ENCODE measurements around the gene NRM.
"Not testable (repeated sequence)": the region's sequence is repeated elsewhere in the genome, so short reads cannot be mapped to it uniquely, and the experiment has no call there.

Gene NRM

DNA sequence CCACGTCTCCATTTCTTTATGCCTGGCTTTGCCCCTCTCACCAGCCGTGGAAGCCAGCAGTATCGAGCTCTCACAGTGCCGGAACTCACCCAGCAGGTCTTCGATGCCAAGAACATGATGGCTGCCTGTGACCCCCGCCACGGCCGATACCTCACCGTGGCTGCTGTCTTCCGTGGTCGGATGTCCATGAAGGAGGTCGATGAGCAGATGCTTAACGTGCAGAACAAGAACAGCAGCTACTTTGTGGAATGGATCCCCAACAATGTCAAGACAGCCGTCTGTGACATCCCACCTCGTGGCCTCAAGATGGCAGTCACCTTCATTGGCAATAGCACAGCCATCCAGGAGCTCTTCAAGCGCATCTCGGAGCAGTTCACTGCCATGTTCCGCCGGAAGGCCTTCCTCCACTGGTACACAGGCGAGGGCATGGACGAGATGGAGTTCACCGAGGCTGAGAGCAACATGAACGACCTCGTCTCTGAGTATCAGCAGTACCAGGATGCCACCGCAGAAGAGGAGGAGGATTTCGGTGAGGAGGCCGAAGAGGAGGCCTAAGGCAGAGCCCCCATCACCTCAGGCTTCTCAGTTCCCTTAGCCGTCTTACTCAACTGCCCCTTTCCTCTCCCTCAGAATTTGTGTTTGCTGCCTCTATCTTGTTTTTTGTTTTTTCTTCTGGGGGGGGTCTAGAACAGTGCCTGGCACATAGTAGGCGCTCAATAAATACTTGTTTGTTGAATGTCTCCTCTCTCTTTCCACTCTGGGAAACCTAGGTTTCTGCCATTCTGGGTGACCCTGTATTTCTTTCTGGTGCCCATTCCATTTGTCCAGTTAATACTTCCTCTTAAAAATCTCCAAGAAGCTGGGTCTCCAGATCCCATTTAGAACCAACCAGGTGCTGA, 33.3 kb upstream of the NRM start:
- not testable (repeated sequence) for H3K27me3 ChIP-seq (ENCODE audit: control insufficient read depth, insufficient read depth, low read length); H3K27ac ChIP-seq (ENCODE audit: low read depth, low read length); H3K4me1 ChIP-seq (ENCODE audit: control insufficient read depth, insufficient read depth, low read length); H3K9ac ChIP-seq (ENCODE audit: low read length); H3K4me3 ChIP-seq (ENCODE audit: low read length)
- peaks cover 35% of the 10 kb centered on the region for H3K36me3 ChIP-seq (ENCODE audit: control insufficient read depth, insufficient read depth, low read length)

DNA sequence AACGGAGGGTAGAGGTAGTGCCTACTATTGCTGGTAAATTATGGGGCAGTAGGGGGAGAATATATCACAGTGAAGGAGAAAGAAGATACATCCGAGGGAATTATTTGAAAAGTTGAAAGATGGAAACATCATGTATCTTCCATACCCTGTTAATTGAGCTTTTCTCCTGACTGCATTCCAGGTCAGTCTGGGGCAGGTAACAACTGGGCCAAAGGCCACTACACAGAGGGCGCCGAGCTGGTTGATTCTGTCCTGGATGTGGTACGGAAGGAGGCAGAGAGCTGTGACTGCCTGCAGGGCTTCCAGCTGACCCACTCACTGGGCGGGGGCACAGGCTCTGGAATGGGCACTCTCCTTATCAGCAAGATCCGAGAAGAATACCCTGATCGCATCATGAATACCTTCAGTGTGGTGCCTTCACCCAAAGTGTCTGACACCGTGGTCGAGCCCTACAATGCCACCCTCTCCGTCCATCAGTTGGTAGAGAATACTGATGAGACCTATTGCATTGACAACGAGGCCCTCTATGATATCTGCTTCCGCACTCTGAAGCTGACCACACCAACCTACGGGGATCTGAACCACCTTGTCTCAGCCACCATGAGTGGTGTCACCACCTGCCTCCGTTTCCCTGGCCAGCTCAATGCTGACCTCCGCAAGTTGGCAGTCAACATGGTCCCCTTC, 32.5 kb upstream of the NRM start:
- not testable (repeated sequence) for H3K27me3 ChIP-seq (ENCODE audit: control insufficient read depth, insufficient read depth, low read length); H3K4me1 ChIP-seq (ENCODE audit: control insufficient read depth, insufficient read depth, low read length); H3K9ac ChIP-seq (ENCODE audit: low read length); H3K4me3 ChIP-seq (ENCODE audit: low read length); H3K27ac ChIP-seq (ENCODE audit: low read depth, low read length)
- peaks cover 35% of the 10 kb centered on the region for H3K36me3 ChIP-seq (ENCODE audit: control insufficient read depth, insufficient read depth, low read length)

DNA sequence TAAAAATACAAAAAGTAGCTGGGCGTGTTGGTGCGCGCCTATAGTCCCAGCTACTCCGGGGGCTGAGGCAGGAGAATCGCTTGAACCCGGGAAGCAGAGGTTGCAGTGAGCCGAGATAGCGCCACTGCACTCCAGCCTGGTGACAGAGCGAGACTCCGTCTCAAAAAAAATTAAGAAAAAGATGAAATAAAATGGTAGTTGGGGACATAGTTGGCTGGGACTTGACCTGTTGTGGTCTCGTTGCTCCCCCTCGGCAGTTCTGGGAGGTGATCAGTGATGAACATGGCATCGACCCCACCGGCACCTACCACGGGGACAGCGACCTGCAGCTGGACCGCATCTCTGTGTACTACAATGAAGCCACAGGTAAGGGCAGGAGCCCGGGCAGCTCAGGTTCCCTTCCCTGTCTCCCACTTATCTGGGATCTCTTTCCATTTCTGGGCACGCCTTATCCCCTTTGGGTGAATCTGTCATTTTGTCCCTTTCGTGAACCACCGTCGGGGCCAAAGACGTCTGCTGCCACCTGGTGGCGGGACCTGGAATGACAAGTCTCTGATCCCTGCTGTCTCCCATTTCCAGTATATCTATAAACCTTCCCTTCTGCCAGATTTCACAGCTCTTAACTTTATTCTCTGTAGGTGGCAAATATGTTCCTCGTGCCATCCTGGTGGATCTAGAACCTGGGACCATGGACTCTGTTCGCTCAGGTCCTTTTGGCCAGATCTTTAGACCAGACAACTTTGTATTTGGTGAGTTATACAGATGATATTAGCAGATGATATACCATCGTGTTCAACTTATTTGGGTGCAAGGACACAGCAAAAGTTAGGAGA, 31.7 kb upstream of the NRM start:
- Histone ChIP-seq H3K36me3 (ENCODE audit: control insufficient read depth, insufficient read depth, low read length) (peaks cover 28% of the 10 kb centered on the region), H3K4me1 (ENCODE audit: control insufficient read depth, insufficient read depth, low read length) (peaks cover 6% of the 10 kb centered on the region), H3K4me3 (ENCODE audit: low read length) (peak overlapping the region; percentile 77), H3K9ac (ENCODE audit: low read length) (no peak overlapping the region), H3K27me3 (ENCODE audit: control insufficient read depth, insufficient read depth, low read length) (no peaks in the 10 kb centered on the region), H3K27ac (ENCODE audit: low read depth, low read length) (peak overlapping the region; percentile 41)

GRCh38 chr6:30722025-30722279, 31.2 kb upstream of the NRM start:
- not testable (repeated sequence) for H3K4me1 ChIP-seq (ENCODE audit: control insufficient read depth, insufficient read depth, low read length); H3K27me3 ChIP-seq (ENCODE audit: control insufficient read depth, insufficient read depth, low read length); H3K9ac ChIP-seq (ENCODE audit: low read length)
- peaks cover 24% of the 10 kb centered on the region for H3K36me3 ChIP-seq (ENCODE audit: control insufficient read depth, insufficient read depth, low read length)
- H3K4me3 ChIP-seq (ENCODE audit: low read length) = peak overlapping the region; percentile 77
- H3K27ac ChIP-seq (ENCODE audit: low read depth, low read length) = peak overlapping the region; percentile 95

GRCh38 chr6:30721198-30722024, 30.6 kb upstream of the NRM start:
- Histone ChIP-seq H3K4me3 (ENCODE audit: low read length) (peak overlapping the region; percentile 86), H3K9ac (ENCODE audit: low read length) (peak overlapping the region; percentile 76)

DNA sequence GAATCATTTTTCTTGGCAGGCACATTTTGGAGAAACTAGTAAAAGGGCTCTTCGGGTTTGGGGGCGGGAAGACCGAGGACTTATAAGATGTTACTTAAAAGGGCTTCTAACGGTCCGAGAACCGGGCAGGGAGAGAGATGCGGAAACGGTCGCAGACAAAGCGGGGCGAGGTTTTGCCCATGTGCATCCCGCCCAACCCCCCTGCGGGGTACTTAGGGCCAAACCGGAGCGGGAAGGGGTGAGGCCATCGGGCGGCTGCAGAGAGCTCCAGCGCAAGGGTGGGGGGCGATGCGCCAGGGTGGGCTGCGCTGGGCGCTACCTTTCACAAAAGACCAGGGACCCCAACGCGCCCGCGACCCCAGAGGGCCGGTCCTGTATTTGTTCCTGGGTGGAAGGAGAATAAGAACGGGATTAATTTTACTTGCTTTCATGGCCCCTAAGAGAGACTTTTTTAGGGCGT, 30.0 kb upstream of the NRM start:
- Histone ChIP-seq H3K4me3 (ENCODE audit: low read length) (peak overlapping the region; percentile 86), H3K36me3 (ENCODE audit: control insufficient read depth, insufficient read depth, low read length) (peaks cover 22% of the 10 kb centered on the region), H3K9ac (ENCODE audit: low read length) (peak overlapping the region; percentile 57), H3K27me3 (ENCODE audit: control insufficient read depth, insufficient read depth, low read length) (no peaks in the 10 kb centered on the region), H3K27ac (ENCODE audit: low read depth, low read length) (peak overlapping the region; percentile 95), H3K4me1 (ENCODE audit: control insufficient read depth, insufficient read depth, low read length) (peaks cover 11% of the 10 kb centered on the region)

More at GRCh38 chr6:30721198-30722024, 30.6 kb upstream of the NRM start:
- peaks cover 10% of the 10 kb centered on the region for H3K4me1 ChIP-seq (ENCODE audit: control insufficient read depth, insufficient read depth, low read length)
- H3K36me3 ChIP-seq (ENCODE audit: control insufficient read depth, insufficient read depth, low read length) = peaks cover 24% of the 10 kb centered on the region
- peak overlapping the region; percentile 95 for H3K27ac ChIP-seq (ENCODE audit: low read depth, low read length)
- no peaks in the 10 kb centered on the region for H3K27me3 ChIP-seq (ENCODE audit: control insufficient read depth, insufficient read depth, low read length)

GRCh38 chr6:30719791-30720737, 29.3 kb upstream of the NRM start, which contains the start of gene TUBB:
TSS of gene TUBB (plus strand) at chr6:30720352. CDS start at chr6:30720507, 155 bp downstream.
- peak within 1 kb of the TSS; percentile 86 for H3K4me3 ChIP-seq (ENCODE audit: low read length)
- peaks cover 11% of the 10 kb centered on the region for H3K4me1 ChIP-seq (ENCODE audit: control insufficient read depth, insufficient read depth, low read length)
- H3K36me3 ChIP-seq (ENCODE audit: control insufficient read depth, insufficient read depth, low read length) = peaks cover 16% of the 10 kb centered on the region
- peak within 1 kb of the TSS; percentile 95 for H3K27ac ChIP-seq (ENCODE audit: low read depth, low read length)
- H3K9ac ChIP-seq (ENCODE audit: low read length) = peak within 1 kb of the TSS; percentile 57
- no peaks in the 10 kb centered on the region for H3K27me3 ChIP-seq (ENCODE audit: control insufficient read depth, insufficient read depth, low read length)

DNA sequence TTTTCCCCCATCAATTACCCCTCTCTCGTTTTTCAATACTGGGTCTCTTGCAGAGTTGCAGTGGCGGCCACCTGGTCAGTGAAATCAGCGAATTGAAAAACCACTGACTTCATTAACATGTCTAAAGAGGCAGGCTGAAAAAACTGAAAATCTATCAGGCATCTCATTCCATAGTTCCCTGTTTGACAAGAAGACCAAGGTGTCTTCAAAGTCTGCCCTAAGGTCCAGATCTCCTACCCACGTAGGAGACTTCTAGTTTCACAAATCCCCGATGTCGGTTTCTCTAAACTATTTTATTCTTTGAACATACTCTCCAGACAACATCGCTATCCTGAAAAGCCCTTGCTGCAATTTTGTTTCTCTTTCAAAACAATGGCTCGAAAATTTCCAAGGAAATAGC, 28.6 kb upstream of the NRM start:
- Histone ChIP-seq H3K36me3 (ENCODE audit: control insufficient read depth, insufficient read depth, low read length) (peaks cover 9% of the 10 kb centered on the region), H3K4me1 (ENCODE audit: control insufficient read depth, insufficient read depth, low read length) (peaks cover 11% of the 10 kb centered on the region), H3K27me3 (ENCODE audit: control insufficient read depth, insufficient read depth, low read length) (no peaks in the 10 kb centered on the region), H3K9ac (ENCODE audit: low read length) (peak overlapping the region; percentile 13), H3K4me3 (ENCODE audit: low read length) (peak overlapping the region; percentile 67), H3K27ac (ENCODE audit: low read depth, low read length) (peak overlapping the region; percentile 86)

DNA sequence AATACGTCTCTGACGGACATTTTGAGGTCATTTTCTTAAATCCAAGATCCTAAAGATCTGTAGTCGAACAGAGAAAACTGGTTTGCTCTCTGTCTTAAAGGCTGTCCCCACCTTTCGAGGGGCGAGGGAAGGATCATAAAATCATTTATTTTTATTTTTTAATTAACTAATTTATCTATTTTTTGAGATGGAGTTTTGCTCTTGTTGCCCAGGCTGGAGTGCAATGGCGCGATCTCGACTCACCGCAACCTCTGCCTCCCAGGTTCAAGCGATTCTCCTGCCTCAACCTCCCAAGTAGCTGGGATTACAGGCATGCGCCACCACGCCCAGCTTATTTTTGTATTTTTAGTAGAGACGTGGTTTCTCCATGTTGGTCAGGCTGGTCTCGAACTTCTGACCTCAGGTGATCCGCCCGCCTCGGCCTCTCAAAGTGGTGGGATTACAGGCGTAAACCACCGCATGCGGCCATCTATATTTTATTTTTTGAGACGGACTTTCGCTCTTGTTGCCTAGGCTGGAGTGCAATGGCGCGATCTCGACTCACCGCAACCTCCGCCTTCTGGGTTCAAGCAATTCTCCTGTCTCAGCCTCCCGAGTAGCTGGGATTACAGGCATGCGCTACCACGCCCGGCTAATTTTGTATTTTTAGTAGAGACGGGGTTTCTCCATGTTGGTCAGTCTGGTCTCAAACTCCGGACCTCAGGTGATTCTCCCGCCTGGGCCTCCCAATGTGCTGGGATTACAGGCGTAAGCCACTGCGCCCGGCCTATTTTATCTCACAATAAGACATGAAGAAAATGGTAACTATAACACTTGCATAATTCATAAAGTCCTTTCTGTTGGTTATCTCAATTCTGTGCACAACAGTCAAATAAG, 27.3 kb upstream of the NRM start:
- Histone ChIP-seq H3K27ac (ENCODE audit: low read depth, low read length) (peak overlapping the region; percentile 89), H3K4me1 (ENCODE audit: control insufficient read depth, insufficient read depth, low read length) (peaks cover 11% of the 10 kb centered on the region), H3K4me3 (ENCODE audit: low read length) (peak overlapping the region; percentile 67)
- not testable (repeated sequence) for H3K36me3 ChIP-seq (ENCODE audit: control insufficient read depth, insufficient read depth, low read length); H3K9ac ChIP-seq (ENCODE audit: low read length); H3K27me3 ChIP-seq (ENCODE audit: control insufficient read depth, insufficient read depth, low read length)

DNA sequence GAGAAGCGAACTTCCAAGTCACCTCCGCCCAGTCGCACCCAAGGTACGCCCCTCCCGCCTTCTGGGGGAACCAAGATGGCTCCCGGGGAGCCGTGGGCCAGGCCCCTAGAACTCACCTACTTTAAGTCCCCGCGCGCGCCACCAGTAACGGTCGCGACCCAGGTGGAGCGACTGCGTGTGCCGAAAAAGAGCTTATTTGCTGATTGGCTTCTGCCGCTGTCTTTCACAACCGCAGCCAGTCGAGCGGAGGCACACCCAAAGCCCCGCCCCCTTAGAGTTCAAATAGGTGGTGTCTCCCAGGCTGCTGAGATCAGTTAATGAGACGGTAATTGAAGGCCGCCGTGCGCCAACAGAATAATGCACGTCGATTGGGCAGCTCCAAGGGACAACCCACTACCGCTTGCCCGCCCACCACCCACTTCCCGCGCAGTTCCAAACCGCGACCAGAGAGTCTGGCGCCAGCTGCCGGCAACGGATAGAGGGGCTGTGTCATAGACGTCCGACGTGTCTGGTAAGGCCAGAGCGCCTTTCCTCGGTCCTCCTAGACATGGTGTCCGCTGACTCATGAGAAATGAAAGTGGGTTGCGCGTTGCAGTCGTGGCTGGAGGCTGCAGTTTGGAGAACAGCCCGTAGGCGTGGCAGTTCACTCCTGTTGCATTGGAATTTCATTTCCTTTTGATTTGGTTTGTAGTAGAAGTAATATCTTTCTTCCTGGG, 26.5 kb upstream of the NRM start, which contains the start of gene MDC1:
TSS of gene MDC1 (minus strand) at position 153 of the 716 bp plus-strand sequence. CDS start 2,106 bp downstream, outside the sequence.
- Histone ChIP-seq H3K4me1 (ENCODE audit: control insufficient read depth, insufficient read depth, low read length) (peaks cover 11% of the 10 kb centered on the region), H3K36me3 (ENCODE audit: control insufficient read depth, insufficient read depth, low read length) (peaks cover 3% of the 10 kb centered on the region), H3K4me3 (ENCODE audit: low read length) (peak within 1 kb of the TSS; percentile 86), H3K27me3 (ENCODE audit: control insufficient read depth, insufficient read depth, low read length) (no peaks in the 10 kb centered on the region), H3K9ac (ENCODE audit: low read length) (peak within 1 kb of the TSS; percentile 72), H3K27ac (ENCODE audit: low read depth, low read length) (peak within 1 kb of the TSS; percentile 97)
